Activated CD4-positive, alpha-beta memory T cell treated with anti-CD3 and anti-CD28 coated beads, Interleukin-2, amount 10 ng/mL, durations not matched to agents 7 days and 5 days (primary cell): Measurements from ENCODE around the gene GNS. TPM values are rescaled to one million over a fixed set of nuclear protein-coding genes. Genes with fewer than 3 reads are reported as not detected.
A peak's percentile ranks its signal among the peaks of the same experiment; 100 is the strongest.

ENCODE experiments used
- CTCF ChIA-PET: fragments of 350-600 bp; sonication (Branson Sonifier 250); formaldehyde crosslinking; loops from one replicate; lab custom pipeline; 2021; ENCODE audit warnings: antibody characterized with exemption, inconsistent platforms; lab: Charles Lee
- POLR2A ChIA-PET: fragments of 350-600 bp; sonication (Branson Sonifier 250); formaldehyde crosslinking; loops from one replicate; lab custom pipeline; 2021; ENCODE audit warnings: antibody characterized with exemption; lab: Charles Lee
- DNase-seq: peaks from one replicate; pipeline ENCODE4 v3.0.0-alpha.2; 2020
- H3K27ac Mint-ChIP-seq: one replicate; pipeline ENCODE4 v1.8.0; 2021; ENCODE audit warnings: mild to moderate bottlenecking, mixed read lengths
- H3K27me3 Mint-ChIP-seq: one replicate; pipeline ENCODE4 v1.8.0; 2021; ENCODE audit warnings: mixed read lengths
- H3K36me3 Mint-ChIP-seq: one replicate; pipeline ENCODE4 v1.8.0; 2021; ENCODE audit warnings: low read depth, mixed read lengths
- H3K4me1 Mint-ChIP-seq: one replicate; pipeline ENCODE4 v1.8.0; 2021; ENCODE audit warnings: mixed read lengths
- H3K4me3 Mint-ChIP-seq: one replicate; pipeline ENCODE4 v1.8.0; 2021; ENCODE audit warnings: mild to moderate bottlenecking, mixed read lengths
- H3K9me3 Mint-ChIP-seq: one replicate; pipeline ENCODE4 v1.8.0; 2021; ENCODE audit warnings: mixed read lengths
- total RNA-seq, 2 experiments: library from RNA; stranded (reverse); gene quantifications; one replicate each; pipeline ENCODE4 v1.2.3, GENCODE V29; 2021

GNS gene
- total RNA-seq, 2 experiments from 2014 or later, result 39.0 to 40.1 TPM

DNA sequence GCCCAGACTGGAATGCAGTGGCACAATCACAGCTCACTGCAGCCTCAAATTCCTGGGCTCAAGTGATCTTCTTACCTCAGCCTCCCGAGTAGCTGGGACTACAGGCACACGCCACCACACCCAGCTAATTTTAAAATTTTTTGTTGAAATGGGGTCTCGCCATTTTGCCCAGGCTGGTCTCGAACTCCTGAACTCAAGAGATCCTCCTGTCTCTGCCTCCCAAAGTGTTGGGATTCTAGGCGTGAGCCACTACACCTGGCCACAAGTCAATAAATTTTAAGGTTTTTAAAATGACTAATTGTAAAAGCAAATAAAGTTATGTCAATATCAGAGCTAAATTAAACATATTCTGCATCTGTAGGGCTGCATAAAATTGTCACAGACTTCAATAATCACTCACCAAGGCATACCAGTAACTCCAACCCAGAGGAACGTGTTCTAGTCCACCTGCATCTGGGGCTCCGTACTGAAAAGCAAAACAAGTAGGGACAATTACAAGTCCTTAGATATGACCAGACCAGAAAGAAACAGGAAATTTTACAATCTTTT lies 13.9 kb downstream of the GNS start:
- Mint-ChIP-seq H3K36me3 (peaks cover 52% of the 10 kb centered on the region), H3K4me1 (peaks cover 13% of the 10 kb centered on the region), H3K27ac (no peak overlapping the region), H3K27me3 (no peaks in the 10 kb centered on the region), H3K4me3 (no peak overlapping the region), H3K9me3 (no peaks in the 10 kb centered on the region)
- ChIA-PET POLR2A (interaction anchor here (1.0 to 1.3 kb wide), 2 partner anchors 11 to 15 kb away, joined by 3 to 5 read pairs; no protein-coding TSS in a partner anchor), CTCF (no interaction called here)
- no peak for DNase-seq

DNA sequence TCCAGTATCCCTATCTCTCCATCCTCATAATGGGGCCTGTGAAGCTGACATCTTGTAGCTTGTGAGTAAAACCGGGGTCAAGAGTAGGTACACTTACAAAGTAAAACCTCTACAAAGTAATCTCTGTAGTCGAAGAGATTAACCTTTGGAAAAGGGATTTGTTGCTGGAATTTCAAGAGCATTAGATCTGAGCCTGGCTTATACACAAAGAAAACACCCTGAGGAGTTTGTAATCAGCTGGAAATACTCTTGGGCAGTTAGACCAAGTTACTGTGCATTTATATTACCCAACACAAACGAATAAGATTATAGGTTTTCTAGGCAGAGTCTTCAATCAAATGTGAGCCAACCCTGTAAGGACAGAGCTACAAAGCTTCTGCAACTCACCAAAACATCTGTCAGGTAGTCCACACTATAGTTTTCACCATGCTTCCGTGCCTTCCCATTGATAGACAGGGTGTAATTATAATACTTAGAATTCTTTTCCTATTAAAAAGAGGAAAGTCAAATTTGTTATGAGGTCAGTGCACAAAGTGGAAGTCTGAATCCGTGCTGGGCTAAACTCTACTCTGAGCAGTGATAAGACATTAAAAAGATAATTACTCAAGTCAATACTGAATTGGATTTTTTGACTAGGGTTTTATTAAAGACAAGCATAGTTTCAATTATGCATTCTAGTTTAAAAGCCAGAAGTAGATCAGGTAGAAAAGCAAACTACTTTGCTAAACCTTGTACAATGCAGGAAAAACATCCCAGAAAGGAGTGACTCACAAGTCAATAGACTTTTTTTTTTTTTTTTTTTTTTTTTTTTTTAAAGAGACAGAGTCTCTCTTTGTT lies 14.6 kb downstream of the GNS start:
- no peaks in the 10 kb centered on the region for H3K9me3 Mint-ChIP-seq
- no peak for DNase-seq
- H3K27ac Mint-ChIP-seq, result no peak overlapping the region
- no peaks in the 10 kb centered on the region for H3K27me3 Mint-ChIP-seq
- CTCF ChIA-PET, result interaction anchor here (0.9 kb wide), 1 partner anchor 137 kb away, joined by 3 read pairs; no protein-coding TSS in a partner anchor
- peaks cover 56% of the 10 kb centered on the region for H3K36me3 Mint-ChIP-seq
- H3K4me3 Mint-ChIP-seq, result no peak overlapping the region
- POLR2A ChIA-PET, result interaction anchor here (1.0 to 1.3 kb wide), 2 partner anchors 10 to 15 kb away, joined by 3 to 5 read pairs; no protein-coding TSS in a partner anchor
- peaks cover 13% of the 10 kb centered on the region for H3K4me1 Mint-ChIP-seq

DNA sequence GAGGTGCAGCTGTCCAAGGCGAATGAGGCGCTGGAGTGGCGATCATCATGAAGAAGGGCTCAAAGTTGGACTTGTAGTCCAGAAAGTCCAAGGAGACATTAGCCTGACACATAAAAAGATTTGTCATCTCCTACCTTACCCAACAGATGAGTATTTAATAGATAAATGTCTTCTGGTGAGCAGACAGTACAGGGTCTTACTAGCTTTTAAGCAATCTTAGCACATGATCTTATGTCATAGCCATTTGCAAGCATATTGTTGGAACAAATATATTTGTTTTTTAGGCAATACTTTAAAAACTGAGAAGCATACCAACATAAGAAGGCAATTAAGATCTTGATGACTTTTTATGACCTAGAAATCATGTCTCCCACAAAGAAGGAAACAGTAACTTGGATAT lies 16.0 kb downstream of the GNS start:
- POLR2A ChIA-PET, result no interaction called here
- Mint-ChIP-seq H3K4me3 (no peak overlapping the region), H3K27ac (no peak overlapping the region), H3K27me3 (no peaks in the 10 kb centered on the region), H3K9me3 (no peaks in the 10 kb centered on the region), H3K36me3 (peaks cover 63% of the 10 kb centered on the region), H3K4me1 (peaks cover 19% of the 10 kb centered on the region)
- CTCF ChIA-PET, result no interaction called here
- DNase-seq, result no peak

DNA sequence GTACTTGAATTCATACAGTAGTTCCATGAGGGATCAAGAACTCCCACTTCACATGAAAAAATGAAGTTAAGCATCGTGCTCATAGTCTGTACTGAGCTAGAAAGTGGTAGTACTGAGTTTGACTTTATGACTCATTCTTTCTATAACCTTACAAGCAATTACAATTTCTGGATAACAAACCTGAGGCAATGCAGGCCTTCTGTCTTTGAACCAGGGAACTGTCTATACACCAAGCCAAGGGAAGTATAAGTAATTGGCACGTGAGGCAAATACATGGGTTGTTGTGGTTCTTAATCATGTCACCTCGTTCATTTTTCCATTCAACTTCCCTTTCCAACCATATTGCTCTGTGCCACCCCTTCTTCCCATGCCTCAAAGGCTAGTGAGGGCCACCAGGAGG lies 16.8 kb downstream of the GNS start:
- Mint-ChIP-seq H3K4me3 (no peak overlapping the region), H3K4me1 (peaks cover 24% of the 10 kb centered on the region), H3K27me3 (no peaks in the 10 kb centered on the region), H3K27ac (no peak overlapping the region), H3K9me3 (no peaks in the 10 kb centered on the region), H3K36me3 (peaks cover 68% of the 10 kb centered on the region)
- no peak for DNase-seq
- POLR2A ChIA-PET, result no interaction called here
- CTCF ChIA-PET, result no interaction called here

DNA sequence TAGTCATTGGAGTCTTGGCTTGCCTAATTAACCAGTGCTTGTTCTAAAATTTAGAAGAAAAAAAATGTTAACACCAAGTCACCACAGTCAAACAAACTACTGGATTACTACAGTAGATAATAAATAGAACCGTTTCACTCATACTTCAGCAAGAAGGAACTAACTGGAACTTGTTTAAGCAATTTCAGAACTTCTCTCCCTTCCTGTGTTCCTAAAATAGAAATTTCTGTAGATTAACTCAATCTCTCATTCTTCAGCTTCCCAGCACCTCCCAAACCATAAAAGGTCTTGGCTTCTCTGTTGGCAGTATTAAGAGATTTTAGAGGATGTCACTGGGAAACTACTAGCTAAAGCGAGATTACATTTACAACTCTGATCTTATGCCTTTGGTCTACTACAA lies 18.6 kb downstream of the GNS start:
- H3K4me3 Mint-ChIP-seq, result no peak overlapping the region
- peaks cover 38% of the 10 kb centered on the region for H3K4me1 Mint-ChIP-seq
- CTCF ChIA-PET, result interaction anchor here (1.1 kb wide), 1 partner anchor 191 kb away, joined by 3 read pairs; no protein-coding TSS in a partner anchor
- H3K9me3 Mint-ChIP-seq, result no peaks in the 10 kb centered on the region
- DNase-seq, result no peak
- H3K27ac Mint-ChIP-seq, result no peak overlapping the region
- POLR2A ChIA-PET, result no interaction called here
- peaks cover 79% of the 10 kb centered on the region for H3K36me3 Mint-ChIP-seq
- no peaks in the 10 kb centered on the region for H3K27me3 Mint-ChIP-seq

DNA sequence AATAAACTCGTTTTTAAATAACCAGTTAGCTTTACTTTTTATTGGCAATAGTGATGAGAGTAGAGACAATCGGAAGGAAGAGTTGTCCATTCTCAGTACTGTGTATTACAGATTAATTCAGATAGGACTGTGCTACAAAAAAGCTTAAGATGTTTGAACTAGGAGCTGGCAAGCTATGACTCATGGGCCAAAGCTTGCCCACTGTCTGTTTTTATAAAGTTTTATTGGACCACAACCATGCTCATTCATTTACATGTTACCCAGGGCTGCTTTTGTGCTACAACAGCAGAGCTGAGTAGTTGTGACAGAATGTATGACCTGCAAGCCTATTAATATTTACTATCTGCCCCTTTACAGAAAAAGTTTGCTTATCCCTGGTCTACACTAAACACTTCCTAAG lies 19.4 kb downstream of the GNS start:
- no peak for DNase-seq
- Mint-ChIP-seq H3K27ac (no peak overlapping the region), H3K27me3 (no peaks in the 10 kb centered on the region), H3K4me1 (peaks cover 32% of the 10 kb centered on the region), H3K36me3 (peaks cover 74% of the 10 kb centered on the region), H3K9me3 (no peaks in the 10 kb centered on the region), H3K4me3 (no peak overlapping the region)
- POLR2A ChIA-PET, result no interaction called here
- CTCF ChIA-PET, result interaction anchor here (0.6 kb wide), 1 partner anchor 189 kb away, joined by 3 read pairs; no protein-coding TSS in a partner anchor

DNA sequence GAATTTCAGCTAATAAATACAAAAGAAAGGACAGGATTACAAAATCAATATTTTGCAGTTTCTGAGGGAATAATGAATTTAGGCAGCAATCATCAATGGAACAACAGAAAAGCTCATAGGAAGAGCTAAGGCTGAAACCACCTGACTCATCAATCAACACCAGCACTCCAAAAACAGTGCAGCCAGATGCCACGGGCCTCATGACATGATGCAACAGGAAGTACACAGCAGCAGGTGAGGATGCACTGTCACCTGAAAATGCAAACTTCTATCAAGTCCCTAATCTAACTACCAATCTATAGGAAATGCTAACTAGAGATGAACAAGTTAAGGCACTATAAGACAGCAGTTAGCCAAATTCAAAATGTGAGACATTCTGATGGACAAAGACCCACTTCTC lies 21.7 kb downstream of the GNS start:
- CTCF ChIA-PET, result interaction anchor here (1.0 to 1.5 kb wide), 2 partner anchors 14 to 188 kb away, joined by 3 read pairs; no protein-coding TSS in a partner anchor
- DNase-seq, result peak; percentile 51
- POLR2A ChIA-PET, result no interaction called here
- H3K9me3 Mint-ChIP-seq, result no peaks in the 10 kb centered on the region
- H3K4me3 Mint-ChIP-seq, result no peak overlapping the region
- H3K4me1 Mint-ChIP-seq, result peaks cover 25% of the 10 kb centered on the region
- peaks cover 60% of the 10 kb centered on the region for H3K36me3 Mint-ChIP-seq
- H3K27ac Mint-ChIP-seq, result peak overlapping the region; percentile 77
- no peaks in the 10 kb centered on the region for H3K27me3 Mint-ChIP-seq

DNA sequence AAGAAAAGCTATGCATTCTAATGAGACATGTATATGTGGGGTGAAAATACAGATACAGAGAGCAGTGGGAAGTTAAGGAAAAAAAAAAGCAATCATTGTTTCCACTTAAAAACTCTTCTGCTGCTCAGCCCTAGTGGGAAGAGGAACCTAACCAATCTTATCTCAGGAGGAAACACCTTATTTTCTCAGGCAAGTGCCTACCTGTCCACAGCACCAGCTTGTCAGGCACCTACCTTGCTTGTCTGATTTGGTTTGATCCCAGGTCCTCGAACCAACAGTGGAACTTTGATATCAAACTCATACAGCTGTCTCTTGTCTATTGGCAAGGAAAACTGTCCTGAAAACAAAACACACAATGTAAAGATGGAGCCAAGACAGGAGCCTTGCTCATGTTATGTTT lies 22.4 kb downstream of the GNS start:
- H3K27me3 Mint-ChIP-seq, result no peaks in the 10 kb centered on the region
- ChIA-PET CTCF (interaction anchor here (1.0 to 1.5 kb wide), 2 partner anchors 13 to 188 kb away, joined by 3 read pairs; no protein-coding TSS in a partner anchor), POLR2A (no interaction called here)
- H3K36me3 Mint-ChIP-seq, result peaks cover 55% of the 10 kb centered on the region
- H3K27ac Mint-ChIP-seq, result peak overlapping the region; percentile 40
- no peak for DNase-seq
- no peaks in the 10 kb centered on the region for H3K9me3 Mint-ChIP-seq
- H3K4me3 Mint-ChIP-seq, result no peak overlapping the region
- peaks cover 25% of the 10 kb centered on the region for H3K4me1 Mint-ChIP-seq

DNA sequence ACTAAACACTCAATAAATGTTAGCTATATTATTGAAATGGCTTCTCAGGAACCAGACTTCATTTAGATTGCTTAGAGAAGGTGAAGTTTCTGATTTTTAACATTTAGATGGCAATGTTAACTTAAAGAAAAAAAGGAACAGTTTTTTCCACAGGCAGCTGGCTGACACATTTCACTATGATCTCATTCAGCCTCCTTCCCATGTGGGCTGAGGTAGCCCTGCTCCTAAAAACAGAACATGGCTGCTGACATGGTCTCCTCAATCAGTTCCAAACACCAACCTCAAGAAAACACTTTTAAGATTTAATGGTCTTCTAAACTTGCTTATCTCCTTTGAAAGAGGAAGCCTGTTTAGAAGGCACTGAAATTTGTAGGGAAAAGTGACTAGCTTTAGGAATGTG lies 23.8 kb downstream of the GNS start:
- H3K4me1 Mint-ChIP-seq, result peaks cover 35% of the 10 kb centered on the region
- peaks cover 56% of the 10 kb centered on the region for H3K36me3 Mint-ChIP-seq
- no peaks in the 10 kb centered on the region for H3K27me3 Mint-ChIP-seq
- no peak for DNase-seq
- ChIA-PET CTCF (interaction anchor here (1.5 kb wide), 1 partner anchor 61 kb away, joined by 5 read pairs; no protein-coding TSS in a partner anchor), POLR2A (no interaction called here)
- no peaks in the 10 kb centered on the region for H3K9me3 Mint-ChIP-seq
- no peak overlapping the region for H3K4me3 Mint-ChIP-seq
- no peak overlapping the region for H3K27ac Mint-ChIP-seq

DNA sequence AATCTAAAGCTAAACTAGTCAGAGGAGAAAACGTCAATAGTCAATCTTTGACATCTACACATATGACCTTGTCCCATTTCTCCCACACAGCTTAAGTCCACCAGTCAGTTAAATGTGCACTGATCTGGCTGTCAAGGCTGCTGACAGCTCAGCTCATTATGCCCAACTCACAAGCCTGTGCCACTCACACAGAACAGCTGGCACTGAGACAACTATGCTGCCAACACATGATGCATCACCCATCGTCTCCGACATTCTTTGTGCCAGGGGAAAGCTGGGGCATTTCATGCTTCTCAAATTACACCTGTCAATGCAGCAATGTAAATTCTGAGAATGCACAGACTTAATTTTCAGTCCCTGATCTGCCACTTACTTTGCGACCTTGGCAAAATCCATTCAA lies 25.3 kb downstream of the GNS start:
- H3K9me3 Mint-ChIP-seq, result no peaks in the 10 kb centered on the region
- peaks cover 42% of the 10 kb centered on the region for H3K36me3 Mint-ChIP-seq
- H3K4me1 Mint-ChIP-seq, result peaks cover 39% of the 10 kb centered on the region
- H3K27me3 Mint-ChIP-seq, result no peaks in the 10 kb centered on the region
- ChIA-PET CTCF (interaction anchor here (1.5 kb wide), 1 partner anchor 63 kb away, joined by 5 read pairs; no protein-coding TSS in a partner anchor), POLR2A (no interaction called here)
- no peak overlapping the region for H3K4me3 Mint-ChIP-seq
- DNase-seq, result no peak
- H3K27ac Mint-ChIP-seq, result no peak overlapping the region

DNA sequence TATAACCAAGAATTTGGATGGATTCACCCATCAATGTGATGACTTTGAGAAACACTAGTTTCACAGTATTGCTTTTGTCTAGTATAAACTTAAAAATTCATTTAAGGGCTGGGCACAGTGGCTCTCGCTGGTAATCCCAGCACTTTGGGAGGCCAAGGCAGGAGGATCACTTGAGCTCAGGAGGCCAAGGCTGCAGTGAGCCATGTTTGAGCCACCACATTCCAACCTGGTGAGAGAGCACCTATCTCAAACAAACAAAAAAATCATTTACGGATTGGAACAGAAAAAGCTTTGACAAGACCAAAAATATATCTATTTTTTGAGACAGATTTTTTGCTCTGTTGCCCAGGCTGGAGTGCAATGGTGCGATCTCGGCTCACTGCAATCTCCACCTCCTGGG lies 27.5 kb downstream of the GNS start:
- DNase-seq, result no peak
- Mint-ChIP-seq H3K4me1 (peaks cover 23% of the 10 kb centered on the region), H3K36me3 (peaks cover 30% of the 10 kb centered on the region), H3K4me3 (no peak overlapping the region), H3K27me3 (no peaks in the 10 kb centered on the region), H3K27ac (peak overlapping the region; percentile 45), H3K9me3 (no peaks in the 10 kb centered on the region)
- ChIA-PET POLR2A (interaction anchor here (0.8 kb wide), 1 partner anchor 226 kb away, joined by 3 read pairs; no protein-coding TSS in a partner anchor), CTCF (no interaction called here)

DNA sequence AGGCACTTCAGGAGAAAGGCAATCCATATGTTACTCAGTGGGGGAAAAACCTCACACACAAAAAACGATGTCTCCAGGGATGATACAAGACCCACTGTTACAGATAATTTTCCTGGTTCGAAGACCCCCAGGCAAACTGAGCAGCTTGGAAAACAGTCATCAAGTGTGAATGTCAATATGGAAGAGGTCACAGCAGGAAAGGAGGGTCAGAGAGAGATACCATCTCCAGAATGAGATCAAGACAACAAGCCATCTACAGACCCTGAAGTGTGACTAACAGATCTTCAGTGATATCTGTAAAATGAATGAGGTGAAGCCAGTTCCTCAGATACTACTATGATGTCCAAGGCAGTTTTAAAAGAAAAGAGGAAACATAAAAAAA lies 28.6 kb downstream of the GNS start:
- Mint-ChIP-seq H3K27me3 (no peaks in the 10 kb centered on the region), H3K4me1 (peaks cover 17% of the 10 kb centered on the region), H3K36me3 (peaks cover 23% of the 10 kb centered on the region), H3K4me3 (no peak overlapping the region), H3K9me3 (no peaks in the 10 kb centered on the region), H3K27ac (peak overlapping the region; percentile 67)
- no peak for DNase-seq
- POLR2A ChIA-PET, result interaction anchor here (0.9 to 1.1 kb wide), 3 partner anchors 14 to 135 kb away, joined by 3 to 5 read pairs (median 3); no protein-coding TSS in a partner anchor
- CTCF ChIA-PET, result interaction anchor here (1.0 to 1.4 kb wide), 3 partner anchors 25 to 66 kb away, joined by 3 to 6 read pairs (median 4); no protein-coding TSS in a partner anchor
